ENCODE measurements around the gene SPSB1. TPM values are rescaled to one million over a fixed set of nuclear protein-coding genes. Genes with fewer than 3 reads are reported as not detected.
"Not testable (repeated sequence)": the region's sequence is repeated elsewhere in the genome, so short reads cannot be mapped to it uniquely, and the experiment has no call there.

SPSB1 gene
- total and polyA plus RNA-seq, 2 donors from 2014 or later = 12.7 to 25.9 TPM

GRCh38 chr1:9299571-9300541 lies 7.2 kb downstream of the SPSB1 start:
- FAIRE-seq; H3K27ac ChIP-seq (ENCODE audit: low read depth in 2 of 2, low read length in 2 of 2); intact Hi-C loops (cut with DNase I); H3K9ac ChIP-seq (ENCODE audit: low read length in 3 of 3); H3K9me3 ChIP-seq (ENCODE audit: control insufficient read depth in 2 of 3, insufficient read depth in 1 of 3, low read length in 3 of 3); H3K36me3 ChIP-seq (ENCODE audit: control insufficient read depth in 2 of 3, insufficient read depth in 3 of 3, low read length in 3 of 3); H3K27me3 ChIP-seq (ENCODE audit: control insufficient read depth, insufficient read depth, low read length); H3K4me3 ChIP-seq (ENCODE audit: low read length in 3 of 3): not testable (repeated sequence)
- peaks cover 7 to 21% (median 16%) of the 10 kb centered on the region in 3 donors for H3K4me1 ChIP-seq (ENCODE audit: control insufficient read depth in 2 of 3, insufficient read depth in 2 of 3, low read depth in 1 of 3, low read length in 3 of 3)
- DNase-seq = peak in 1 of 5 donors; percentile 34

DNA sequence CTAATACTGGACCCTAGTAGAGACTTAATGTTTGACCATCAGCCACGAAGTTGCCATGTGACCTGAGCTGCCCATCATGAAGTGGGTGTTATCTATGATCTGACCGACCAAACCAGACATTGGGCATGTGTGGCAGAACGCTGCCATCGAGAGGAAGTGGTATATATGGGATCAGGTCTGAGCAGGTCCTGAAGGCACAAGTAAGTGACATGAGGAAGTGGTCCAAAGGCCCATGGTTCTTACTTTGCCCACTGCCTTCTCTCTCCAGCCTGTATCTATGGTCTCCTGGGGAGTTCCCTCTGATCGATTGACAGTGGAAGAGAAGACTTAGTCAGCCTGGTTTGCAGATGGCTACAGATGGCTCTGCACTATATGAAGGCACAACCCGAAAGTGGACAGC lies 7.9 kb downstream of the SPSB1 start:
- intact Hi-C loops (cut with DNase I) = no loop called here
- Histone ChIP-seq H3K27me3 (ENCODE audit: control insufficient read depth, insufficient read depth, low read length) (no peaks in the 10 kb centered on the region), H3K27ac (ENCODE audit: low read depth in 2 of 2, low read length in 2 of 2) (peak overlapping the region in 1 of 2 donors; percentile 8), H3K4me3 (ENCODE audit: low read length in 3 of 3) (no peak overlapping the region), H3K9me3 (ENCODE audit: control insufficient read depth in 2 of 3, insufficient read depth in 1 of 3, low read length in 3 of 3) (no peaks in the 10 kb centered on the region), H3K4me1 (ENCODE audit: control insufficient read depth in 2 of 3, insufficient read depth in 2 of 3, low read depth in 1 of 3, low read length in 3 of 3) (peaks cover 7 to 20% (median 16%) of the 10 kb centered on the region in 3 donors), H3K9ac (ENCODE audit: low read length in 3 of 3) (no peak overlapping the region), H3K36me3 (ENCODE audit: control insufficient read depth in 2 of 3, insufficient read depth in 3 of 3, low read length in 3 of 3) (peaks cover 0 to 2% (median 2%) of the 10 kb centered on the region in 3 donors)
- no peak for FAIRE-seq
- no peak for DNase-seq
- no peak for TF ChIP-seq CTCF (IDR thresholded peaks at IDR 0.05; ENCODE audit: borderline replicate concordance, extremely low read depth, insufficient read depth)

DNA sequence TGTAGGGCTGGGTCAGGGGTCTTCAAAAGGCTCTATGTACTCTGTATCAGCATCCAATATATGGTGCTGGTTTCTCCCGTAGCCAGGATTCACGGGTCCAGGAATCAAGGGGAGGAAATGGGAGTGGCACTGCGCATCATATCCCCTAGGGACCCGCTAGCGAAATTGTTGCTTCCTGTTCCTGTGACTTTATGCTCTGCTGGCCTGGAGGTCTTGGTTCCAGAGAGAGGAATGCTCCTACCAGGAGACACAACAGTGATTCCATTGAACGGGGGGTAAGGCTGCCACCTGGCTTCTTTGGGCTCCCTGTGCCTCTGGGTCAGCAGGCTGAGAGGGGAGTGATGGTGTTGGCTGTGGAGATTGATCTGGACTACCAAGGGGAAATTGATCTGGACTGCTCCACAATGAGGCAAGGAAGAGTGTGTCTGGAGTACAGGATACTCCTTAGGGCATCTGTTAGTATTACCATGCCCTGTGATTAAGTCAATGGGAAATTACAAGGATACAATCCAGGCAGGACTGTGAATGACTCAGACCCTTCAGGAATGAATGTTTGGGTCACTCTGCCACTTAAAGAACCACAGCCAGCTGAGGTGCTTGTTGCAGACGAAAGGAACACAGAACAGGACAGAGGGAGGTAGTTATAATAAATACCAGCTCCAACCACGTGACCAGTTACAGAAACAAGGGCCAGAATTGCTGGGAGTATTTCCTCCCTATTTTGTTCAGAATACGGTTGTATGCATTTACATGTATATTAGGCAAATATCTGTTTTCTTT lies 10.2 kb downstream of the SPSB1 start:
- Histone ChIP-seq H3K9me3 (ENCODE audit: control insufficient read depth in 2 of 3, insufficient read depth in 1 of 3, low read length in 3 of 3) (no peaks in the 10 kb centered on the region), H3K27me3 (ENCODE audit: control insufficient read depth, insufficient read depth, low read length) (no peaks in the 10 kb centered on the region), H3K36me3 (ENCODE audit: control insufficient read depth in 2 of 3, insufficient read depth in 3 of 3, low read length in 3 of 3) (peaks cover 0 to 2% (median 0%) of the 10 kb centered on the region in 3 donors), H3K27ac (ENCODE audit: low read depth in 2 of 2, low read length in 2 of 2) (peak overlapping the region; percentile 78 to 83), H3K4me1 (ENCODE audit: control insufficient read depth in 2 of 3, insufficient read depth in 2 of 3, low read depth in 1 of 3, low read length in 3 of 3) (peaks cover 7 to 18% (median 16%) of the 10 kb centered on the region in 3 donors), H3K4me3 (ENCODE audit: low read length in 3 of 3) (no peak overlapping the region), H3K9ac (ENCODE audit: low read length in 3 of 3) (peak overlapping the region in 1 of 3 donors; percentile 59)
- TF ChIP-seq CTCF (IDR thresholded peaks at IDR 0.05; ENCODE audit: borderline replicate concordance, extremely low read depth, insufficient read depth) = no peak
- FAIRE-seq (no peak), DNase-seq (peak in 2 of 5 donors; percentile 41 to 65)
- intact Hi-C loops (cut with DNase I) = no loop called here

Data from kidney (tissue), 14 donors.